Activated CD4-positive, alpha-beta T cell treated with anti-CD3 and anti-CD28 coated beads, Interleukin-2, amount 10 ng/mL, durations not matched to agents 7 days and 5 days (primary cell): Measurements from ENCODE around the gene AUTS2. TPM values are rescaled to one million over a fixed set of nuclear protein-coding genes. Genes with fewer than 3 reads are reported as not detected.

Source experiments
- CTCF ChIA-PET: fragments of 350-600 bp; sonication (Branson Sonifier 250); formaldehyde crosslinking; loops from one replicate; lab custom pipeline; 2021; ENCODE audit warnings: antibody characterized with exemption; lab: Charles Lee
- POLR2A ChIA-PET: fragments of 350-600 bp; sonication (Branson Sonifier 250); formaldehyde crosslinking; loops from one replicate; lab custom pipeline; 2021; ENCODE audit warnings: antibody characterized with exemption; lab: Charles Lee
- DNase-seq: peaks from one replicate; pipeline ENCODE4 v3.0.0-alpha.2; 2020
- H3K27ac Mint-ChIP-seq: one replicate; pipeline ENCODE4 v1.8.0; 2021; ENCODE audit warnings: mild to moderate bottlenecking, moderate library complexity, mixed read lengths
- H3K27me3 Mint-ChIP-seq: one replicate; pipeline ENCODE4 v1.8.0; 2021; ENCODE audit warnings: mixed read lengths
- H3K36me3 Mint-ChIP-seq: one replicate; pipeline ENCODE4 v1.8.0; 2021; ENCODE audit warnings: low read depth, mixed read lengths
- H3K4me1 Mint-ChIP-seq: one replicate; pipeline ENCODE4 v1.8.0; 2021; ENCODE audit warnings: mixed read lengths
- H3K4me3 Mint-ChIP-seq: one replicate; pipeline ENCODE4 v1.8.0; 2021; ENCODE audit warnings: mild to moderate bottlenecking, moderate library complexity, mixed read lengths
- H3K9me3 Mint-ChIP-seq: one replicate; pipeline ENCODE4 v1.8.0; 2021; ENCODE audit warnings: mixed read lengths
- total RNA-seq, 2 experiments: library from RNA; stranded (reverse); gene quantifications; one replicate each; pipeline ENCODE4 v1.2.3, GENCODE V29; 2021

The AUTS2 gene
- total RNA-seq, 2 experiments from 2014 or later = 13.9 to 18.9 TPM

- POLR2A ChIA-PET = no interaction called here
- no peaks in the 10 kb centered on the region for H3K4me1 Mint-ChIP-seq
- no peak overlapping the region for H3K27ac Mint-ChIP-seq
- CTCF ChIA-PET = no interaction called here
- no peaks in the 10 kb centered on the region for H3K27me3 Mint-ChIP-seq
- H3K36me3 Mint-ChIP-seq = no peaks in the 10 kb centered on the region
- H3K9me3 Mint-ChIP-seq = no peaks in the 10 kb centered on the region
- no peak overlapping the region for H3K4me3 Mint-ChIP-seq
- DNase-seq = no peak
Observed at GRCh38 chr7:70392877-70393435, 794.7 kb downstream of the AUTS2 start.

GRCh38 chr7:70393956-70394355 is 795.7 kb downstream of the AUTS2 start:
- H3K4me3 Mint-ChIP-seq = no peak overlapping the region
- ChIA-PET CTCF (no interaction called here), POLR2A (no interaction called here)
- no peaks in the 10 kb centered on the region for H3K27me3 Mint-ChIP-seq
- no peaks in the 10 kb centered on the region for H3K4me1 Mint-ChIP-seq
- DNase-seq = no peak
- H3K9me3 Mint-ChIP-seq = no peaks in the 10 kb centered on the region
- no peak overlapping the region for H3K27ac Mint-ChIP-seq
- no peaks in the 10 kb centered on the region for H3K36me3 Mint-ChIP-seq

GRCh38 chr7:70400829-70401380 is 802.6 kb downstream of the AUTS2 start:
- Mint-ChIP-seq H3K36me3 (no peaks in the 10 kb centered on the region), H3K4me1 (no peaks in the 10 kb centered on the region), H3K9me3 (no peaks in the 10 kb centered on the region), H3K27ac (no peak overlapping the region), H3K4me3 (no peak overlapping the region), H3K27me3 (peaks cover 2% of the 10 kb centered on the region)
- ChIA-PET POLR2A (no interaction called here), CTCF (no interaction called here)
- DNase-seq = no peak

- CTCF ChIA-PET = no interaction called here
- no peak overlapping the region for H3K27ac Mint-ChIP-seq
Observed at GRCh38 chr7:70402069-70402468, 803.8 kb downstream of the AUTS2 start.

GRCh38 chr7:70405241-70405640 is 807.0 kb downstream of the AUTS2 start:
- Mint-ChIP-seq H3K4me3 (no peak overlapping the region), H3K9me3 (no peaks in the 10 kb centered on the region), H3K27me3 (peaks cover under 1% of the 10 kb centered on the region), H3K36me3 (no peaks in the 10 kb centered on the region), H3K4me1 (no peaks in the 10 kb centered on the region), H3K27ac (no peak overlapping the region)
- ChIA-PET POLR2A (no interaction called here), CTCF (no interaction called here)
- no peak for DNase-seq

More at GRCh38 chr7:70402069-70402468, 803.8 kb downstream of the AUTS2 start:
- Mint-ChIP-seq H3K27me3 (peaks cover 2% of the 10 kb centered on the region), H3K4me1 (no peaks in the 10 kb centered on the region), H3K36me3 (no peaks in the 10 kb centered on the region), H3K9me3 (no peaks in the 10 kb centered on the region), H3K4me3 (no peak overlapping the region)
- no peak for DNase-seq
- POLR2A ChIA-PET = no interaction called here

- Mint-ChIP-seq H3K4me3 (no peak overlapping the region), H3K9me3 (no peaks in the 10 kb centered on the region), H3K27ac (no peak overlapping the region), H3K36me3 (no peaks in the 10 kb centered on the region), H3K27me3 (no peaks in the 10 kb centered on the region), H3K4me1 (no peaks in the 10 kb centered on the region)
- DNase-seq = no peak
- POLR2A ChIA-PET = no interaction called here
- CTCF ChIA-PET = no interaction called here
Observed at GRCh38 chr7:70406186-70406949, 808.1 kb downstream of the AUTS2 start.

- Mint-ChIP-seq H3K27ac (no peak overlapping the region), H3K36me3 (no peaks in the 10 kb centered on the region), H3K9me3 (no peaks in the 10 kb centered on the region), H3K4me3 (no peak overlapping the region), H3K4me1 (no peaks in the 10 kb centered on the region), H3K27me3 (no peaks in the 10 kb centered on the region)
- ChIA-PET CTCF (no interaction called here), POLR2A (no interaction called here)
- DNase-seq = no peak
Observed at GRCh38 chr7:70406950-70407209, 808.6 kb downstream of the AUTS2 start.

GRCh38 chr7:70408477-70408876 is 810.2 kb downstream of the AUTS2 start:
- Mint-ChIP-seq H3K4me3 (no peak overlapping the region), H3K36me3 (no peaks in the 10 kb centered on the region), H3K4me1 (no peaks in the 10 kb centered on the region), H3K9me3 (no peaks in the 10 kb centered on the region), H3K27ac (no peak overlapping the region), H3K27me3 (peaks cover under 1% of the 10 kb centered on the region)
- DNase-seq = no peak
- ChIA-PET POLR2A (interaction anchor here (0.6 kb wide), 1 partner anchor 243 kb away, joined by 6 read pairs; no protein-coding TSS in a partner anchor), CTCF (no interaction called here)

- no peaks in the 10 kb centered on the region for H3K36me3 Mint-ChIP-seq
- no peak for DNase-seq
- POLR2A ChIA-PET = no interaction called here
- CTCF ChIA-PET = no interaction called here
- peaks cover 2% of the 10 kb centered on the region for H3K27me3 Mint-ChIP-seq
- no peaks in the 10 kb centered on the region for H3K9me3 Mint-ChIP-seq
- H3K4me3 Mint-ChIP-seq = no peak overlapping the region
- H3K27ac Mint-ChIP-seq = no peak overlapping the region
- no peaks in the 10 kb centered on the region for H3K4me1 Mint-ChIP-seq
Observed at GRCh38 chr7:70408891-70409290, 810.6 kb downstream of the AUTS2 start.

GRCh38 chr7:70410134-70410750 is 812.0 kb downstream of the AUTS2 start:
- Mint-ChIP-seq H3K4me3 (no peak overlapping the region), H3K27ac (no peak overlapping the region), H3K4me1 (no peaks in the 10 kb centered on the region), H3K27me3 (peaks cover 2% of the 10 kb centered on the region), H3K9me3 (no peaks in the 10 kb centered on the region), H3K36me3 (no peaks in the 10 kb centered on the region)
- ChIA-PET POLR2A (no interaction called here), CTCF (no interaction called here)
- no peak for DNase-seq

- Mint-ChIP-seq H3K27ac (no peak overlapping the region), H3K27me3 (peaks cover 2% of the 10 kb centered on the region), H3K9me3 (no peaks in the 10 kb centered on the region), H3K4me1 (no peaks in the 10 kb centered on the region), H3K4me3 (no peak overlapping the region), H3K36me3 (no peaks in the 10 kb centered on the region)
- CTCF ChIA-PET = no interaction called here
- DNase-seq = no peak
- POLR2A ChIA-PET = no interaction called here
Observed at GRCh38 chr7:70414368-70414767, 816.1 kb downstream of the AUTS2 start.

- Mint-ChIP-seq H3K27me3 (peaks cover 2% of the 10 kb centered on the region), H3K9me3 (no peaks in the 10 kb centered on the region), H3K4me3 (no peak overlapping the region), H3K27ac (no peak overlapping the region), H3K36me3 (no peaks in the 10 kb centered on the region), H3K4me1 (no peaks in the 10 kb centered on the region)
- no peak for DNase-seq
- CTCF ChIA-PET = no interaction called here
- POLR2A ChIA-PET = no interaction called here
Observed at GRCh38 chr7:70415179-70415972, 817.1 kb downstream of the AUTS2 start.
